IPS-18c (cell line): ENCODE results near the gene PNPLA7.
"Not testable (repeated sequence)": the region's sequence is repeated elsewhere in the genome, so short reads cannot be mapped to it uniquely, and the experiment has no call there.

Source experiments
- H3K4me3 ChIP-seq: 2 replicates; pipeline ENCODE4 v1.7.0; 2013; ENCODE audit warnings: low read depth, mild to moderate bottlenecking, low read length, moderate library complexity; ENCODE audit not compliant: insufficient read depth
- H3K9me3 ChIP-seq: one replicate; pipeline ENCODE4 v1.6.1; 2013; ENCODE audit warnings: mild to moderate bottlenecking, low read length, moderate library complexity; ENCODE audit not compliant: control insufficient read depth, insufficient read depth

Gene PNPLA7

DNA sequence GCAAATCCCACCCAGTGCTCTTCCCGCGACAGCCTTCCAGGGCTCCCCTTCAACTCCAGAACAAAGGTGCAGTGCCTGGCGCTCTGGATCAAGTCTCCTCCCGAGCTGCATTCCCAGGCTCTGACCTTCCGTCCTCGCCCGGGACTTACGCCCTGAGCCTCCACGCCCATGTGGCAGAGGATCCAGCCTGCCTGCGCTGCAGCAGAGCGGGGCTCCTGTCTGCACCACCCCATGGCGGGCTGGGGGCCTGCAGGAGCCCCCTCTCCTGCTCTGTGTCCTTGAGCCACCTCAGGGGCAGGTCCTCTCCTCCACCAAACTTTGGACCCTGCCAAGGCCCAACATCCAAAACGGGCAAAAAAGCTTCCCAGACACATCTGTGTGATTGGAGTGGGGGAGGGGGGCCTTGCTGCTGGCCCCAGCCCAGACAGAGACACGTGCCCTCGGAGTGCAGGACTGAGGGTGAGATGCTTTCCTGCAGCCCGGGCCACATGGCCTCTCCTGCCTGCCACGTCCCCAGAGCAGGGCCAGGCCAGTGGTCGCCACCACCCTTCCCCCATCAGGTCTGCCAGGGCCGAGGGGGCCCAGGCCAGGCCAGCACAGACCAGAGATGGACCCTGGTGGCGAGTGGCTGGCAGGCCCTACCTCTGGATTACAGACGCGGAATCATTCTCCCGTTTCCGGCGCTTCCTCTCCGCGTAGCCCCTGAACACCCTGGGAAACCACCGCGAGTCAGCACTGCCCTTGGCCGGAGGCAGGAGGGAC is 95.4 kb downstream of the PNPLA7 start:
- no peaks in the 10 kb centered on the region for H3K9me3 ChIP-seq
- H3K4me3 ChIP-seq, result peak overlapping the region; percentile 49

DNA sequence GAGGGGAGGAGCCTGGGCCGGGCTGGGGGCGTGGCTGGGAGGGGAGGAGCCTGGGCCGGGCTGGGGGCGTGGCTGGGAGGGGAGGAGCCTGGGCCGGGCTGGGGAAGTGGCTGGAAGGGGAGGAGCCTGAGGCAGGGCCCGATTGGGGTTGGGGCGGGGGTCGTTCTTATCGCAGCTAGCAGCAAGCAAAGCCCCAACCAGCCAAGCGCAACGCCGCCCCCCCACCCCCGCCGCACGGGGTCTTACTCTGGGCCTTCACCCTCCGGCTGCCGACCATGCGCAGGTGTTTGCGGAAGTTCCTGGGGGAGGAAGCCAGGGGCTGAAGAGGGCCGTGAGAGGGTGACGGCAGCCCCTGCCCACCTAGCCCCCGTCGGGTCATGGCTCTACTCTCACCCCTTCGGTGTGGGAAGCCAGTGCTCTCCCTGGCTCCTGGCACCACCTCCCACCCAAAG is 96.0 kb downstream of the PNPLA7 start:
- H3K4me3 ChIP-seq, result peak overlapping the region; percentile 49
- no peaks in the 10 kb centered on the region for H3K9me3 ChIP-seq

DNA sequence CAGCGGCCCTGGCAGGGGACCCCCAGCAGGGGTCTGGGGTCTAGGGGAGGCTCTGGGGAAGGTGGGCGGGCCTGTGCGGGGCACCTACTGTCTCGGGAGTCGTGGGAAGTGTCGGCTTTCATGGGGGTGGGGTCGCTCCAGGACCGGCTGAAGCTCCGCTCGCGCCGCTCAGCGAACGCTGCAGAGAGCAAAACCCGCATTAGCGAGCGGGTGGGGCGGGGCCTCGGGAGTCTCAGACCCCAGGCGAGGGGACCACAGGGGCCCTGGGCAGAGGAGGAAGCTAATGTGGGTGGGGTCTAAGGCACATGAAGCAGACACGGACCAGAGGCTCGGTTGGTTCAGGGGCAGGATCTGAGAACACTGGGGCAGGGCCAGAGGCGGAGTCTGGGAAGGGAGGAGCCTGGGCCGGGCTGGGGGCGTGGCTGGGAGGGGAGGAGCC is 96.5 kb downstream of the PNPLA7 start:
- no peaks in the 10 kb centered on the region for H3K9me3 ChIP-seq
- H3K4me3 ChIP-seq, result peak overlapping the region; percentile 46; the same call in 1 of the 2 replicates

DNA sequence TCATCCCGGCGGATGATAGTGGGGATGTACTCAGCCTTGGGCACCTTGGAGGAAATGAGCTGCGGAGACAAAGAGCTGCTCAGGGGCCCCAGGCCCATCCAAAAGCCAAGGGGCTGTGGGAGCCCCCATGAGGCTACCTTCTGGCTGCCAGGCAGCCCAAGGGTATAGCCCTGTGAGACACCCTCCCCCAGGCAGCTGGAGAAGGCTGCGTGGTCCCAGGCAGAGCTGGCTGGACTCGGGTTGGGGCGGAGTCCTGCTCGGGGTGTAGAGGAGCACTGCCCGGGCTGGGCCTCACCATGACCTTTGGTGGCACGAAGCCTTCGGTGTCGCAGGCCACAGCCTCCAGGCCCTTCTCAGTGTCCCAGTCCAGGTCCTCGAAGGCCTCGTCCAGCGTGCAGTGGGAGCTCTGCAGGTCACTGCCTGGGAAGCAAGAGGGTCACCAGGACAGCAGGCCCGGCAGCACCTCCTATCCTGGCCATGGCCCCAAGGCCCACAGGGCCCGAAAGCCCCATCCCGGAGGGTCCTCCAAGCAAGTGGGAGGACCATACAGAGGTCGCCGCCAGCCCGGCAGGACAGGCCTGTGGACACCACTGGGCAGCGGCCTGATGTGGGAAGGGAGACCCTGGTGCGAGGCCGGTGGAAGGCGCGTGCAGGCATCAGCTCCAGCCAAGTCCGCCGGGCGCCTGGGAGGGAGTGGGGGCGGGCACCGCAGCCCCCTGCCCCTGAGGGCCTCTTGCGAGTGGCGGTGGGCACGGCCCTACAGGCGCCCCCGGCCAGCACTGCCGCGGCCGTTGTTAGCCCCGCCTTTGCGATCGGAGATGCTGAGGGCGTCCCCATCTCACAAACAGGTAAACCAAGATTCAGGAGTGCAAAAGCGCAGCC is 97.2 kb downstream of the PNPLA7 start:
- peak overlapping the region; percentile 46; the same call in 1 of the 2 replicates for H3K4me3 ChIP-seq

DNA sequence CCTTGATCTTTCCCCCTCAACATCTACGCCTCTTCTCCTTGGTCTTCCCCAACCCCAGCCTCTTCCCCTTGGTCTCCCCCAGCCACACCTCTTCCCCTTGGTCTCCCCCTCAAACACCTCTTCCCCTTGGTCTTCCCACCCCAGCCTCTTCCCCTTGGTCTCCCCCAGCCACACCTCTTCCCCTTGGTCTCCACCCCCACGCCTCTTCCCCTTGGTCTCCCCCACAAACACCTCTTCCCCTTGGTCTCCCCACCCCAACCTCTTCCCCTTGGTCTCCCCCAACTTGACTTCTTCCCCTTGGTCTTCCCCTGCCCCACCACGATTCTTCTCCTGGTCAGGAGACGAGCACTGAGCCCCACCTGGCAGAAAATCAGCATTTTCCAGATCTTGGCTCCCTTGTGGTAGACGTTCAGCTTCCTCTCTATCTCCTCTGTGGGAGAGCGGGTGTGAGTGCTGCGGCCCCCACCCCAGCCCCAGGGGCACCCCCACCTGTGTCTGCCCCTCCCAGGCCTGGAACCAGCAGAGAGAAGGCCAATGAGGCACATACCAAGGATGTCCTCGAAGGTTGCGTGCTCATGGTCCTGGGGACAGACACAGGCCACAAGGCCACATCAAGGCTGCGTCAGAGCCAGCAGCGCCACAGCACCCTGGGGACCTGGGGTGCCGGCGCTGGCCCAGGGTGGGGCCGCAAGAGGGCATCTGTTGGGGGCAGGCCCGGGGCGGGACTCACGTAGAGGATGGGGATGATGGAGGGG is 98.0 kb downstream of the PNPLA7 start:
- no peaks in the 10 kb centered on the region for H3K9me3 ChIP-seq
- H3K4me3 ChIP-seq, result no peak overlapping the region

More for the DNA sequence above, 97.2 kb downstream of the PNPLA7 start:
- H3K9me3 ChIP-seq, result no peaks in the 10 kb centered on the region

DNA sequence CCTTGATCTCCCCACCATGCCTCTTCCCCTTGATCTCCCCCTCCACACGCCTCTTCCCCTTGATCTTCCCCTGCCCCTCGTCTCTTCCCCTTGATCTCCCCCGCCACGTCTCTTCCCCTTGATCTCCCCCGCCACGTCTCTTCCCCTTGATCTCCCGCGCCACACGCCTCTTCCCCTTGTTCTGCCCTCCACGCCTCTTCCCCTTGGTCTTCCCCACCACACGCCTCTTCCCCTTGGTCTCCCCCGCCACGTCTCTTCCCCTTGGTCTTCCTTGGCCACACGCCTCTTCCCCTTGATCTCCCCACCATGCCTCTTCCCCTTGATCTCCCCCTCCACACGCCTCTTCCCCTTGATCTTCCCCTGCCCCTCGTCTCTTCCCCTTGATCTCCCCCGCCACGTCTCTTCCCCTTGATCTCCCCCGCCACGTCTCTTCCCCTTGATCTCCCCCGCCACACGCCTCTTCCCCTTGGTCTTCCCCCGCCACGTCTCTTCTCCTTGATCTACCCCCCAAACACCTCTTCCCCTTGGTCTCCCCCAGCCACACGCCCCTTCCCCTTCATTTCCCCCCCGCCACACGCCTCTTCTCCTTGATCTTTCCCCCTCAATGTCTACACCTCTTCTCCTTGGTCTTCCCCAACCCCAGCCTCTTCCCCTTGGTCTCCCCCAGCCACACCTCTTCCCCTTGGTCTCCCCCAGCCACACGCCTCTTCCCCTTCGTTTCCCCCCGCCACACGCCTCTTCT is 98.8 kb downstream of the PNPLA7 start:
- H3K4me3 ChIP-seq, H3K9me3 ChIP-seq: not testable (repeated sequence)

DNA sequence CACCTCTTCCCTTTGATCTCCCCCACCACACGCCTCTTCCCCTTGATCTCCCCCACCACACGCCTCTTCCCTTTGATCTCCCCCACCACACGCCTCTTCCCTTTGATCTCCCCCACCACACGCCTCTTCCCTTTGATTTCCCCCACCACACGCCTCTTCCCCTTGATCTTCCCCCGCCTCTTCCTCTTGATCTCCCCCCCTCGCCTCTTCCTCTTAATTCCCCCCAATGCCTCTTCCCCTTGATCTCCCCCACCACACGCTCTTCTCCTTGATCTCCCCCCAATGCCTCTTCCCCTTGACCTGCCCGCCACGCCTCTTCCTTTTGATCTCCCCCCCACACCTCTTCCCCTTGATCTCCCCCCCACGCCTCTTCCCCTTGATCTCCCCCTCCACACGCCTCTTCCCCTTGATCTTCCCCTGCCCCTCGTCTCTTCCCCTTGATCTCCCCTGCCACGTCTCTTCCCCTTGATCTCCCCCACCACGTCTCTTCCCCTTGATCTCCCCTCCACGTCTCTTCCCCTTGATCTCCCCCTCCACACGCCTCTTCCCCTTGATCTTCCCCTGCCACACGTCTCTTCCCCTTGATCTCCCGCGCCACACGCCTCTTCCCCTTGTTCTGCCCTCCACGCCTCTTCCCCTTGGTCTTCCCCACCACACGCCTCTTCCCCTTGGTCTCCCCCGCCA is 99.5 kb downstream of the PNPLA7 start:
- H3K9me3 ChIP-seq, H3K4me3 ChIP-seq: not testable (repeated sequence)

DNA sequence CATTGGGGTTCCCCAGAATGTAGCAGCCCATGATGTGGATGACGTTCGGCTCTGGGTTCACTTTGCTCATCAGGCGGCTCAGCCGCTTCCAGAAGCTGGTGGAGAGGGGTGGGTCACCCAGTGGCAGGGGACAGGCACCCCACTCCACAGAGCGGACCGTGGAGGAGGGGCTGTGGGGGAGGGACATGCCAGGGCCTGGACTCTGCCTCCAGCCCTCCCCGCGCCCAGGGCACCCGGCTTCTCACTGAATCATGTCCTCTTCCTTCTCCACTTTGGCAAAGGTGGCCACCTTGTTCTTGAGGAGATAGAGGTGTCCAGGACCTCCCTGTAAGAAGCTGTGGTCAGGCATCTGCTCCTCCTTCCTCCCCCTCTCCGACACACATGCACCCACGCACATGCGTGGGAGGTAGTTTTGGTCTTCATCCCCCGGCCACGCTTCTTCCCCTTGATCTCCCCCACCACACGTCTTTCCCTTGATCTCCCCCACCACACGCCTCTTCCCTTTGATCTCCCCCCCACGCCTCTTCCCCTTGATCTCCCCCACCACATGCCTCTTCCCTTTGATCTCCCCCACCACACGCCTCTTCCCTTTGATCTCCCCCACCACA is 100.2 kb downstream of the PNPLA7 start:
- Histone ChIP-seq H3K4me3 (no peak overlapping the region), H3K9me3 (no peaks in the 10 kb centered on the region)

DNA sequence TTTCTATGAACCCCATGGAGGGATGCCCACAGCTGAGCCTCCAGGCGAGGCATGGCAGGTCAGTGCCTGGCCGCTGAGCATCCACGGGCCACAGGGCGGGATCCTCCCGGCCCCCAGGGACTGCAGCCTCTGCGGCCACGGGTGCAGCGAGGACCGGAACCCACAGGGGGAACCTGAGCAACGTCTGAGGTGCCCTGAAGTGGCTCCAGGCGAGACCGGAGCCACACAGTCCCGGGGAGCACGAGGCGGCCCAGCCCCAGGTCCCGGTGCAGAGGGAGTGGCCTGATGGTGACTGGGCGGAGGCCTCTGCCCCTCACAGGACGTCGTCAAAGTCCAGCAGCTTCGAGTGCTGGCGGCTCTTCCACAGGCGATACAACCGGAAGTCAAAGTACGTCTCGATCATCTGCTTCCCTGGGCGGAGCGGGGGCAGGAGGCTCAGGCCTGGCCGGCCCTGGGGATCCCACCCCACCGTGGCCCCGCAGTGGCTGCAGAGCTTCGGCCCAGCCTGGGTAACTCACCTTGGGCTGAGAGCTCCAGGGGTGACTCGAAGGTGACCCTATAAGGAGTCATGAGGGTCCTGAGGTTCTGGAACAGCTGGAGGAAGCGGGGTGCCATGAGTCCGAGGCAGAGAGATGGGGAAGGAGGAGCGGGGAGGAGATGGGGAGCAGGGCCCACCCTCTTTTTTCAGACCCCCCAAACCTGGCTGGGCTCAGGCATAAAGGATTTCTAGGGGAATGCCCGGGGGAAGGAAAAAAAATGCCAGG is 100.9 kb downstream of the PNPLA7 start:
- Histone ChIP-seq H3K4me3 (no peak overlapping the region), H3K9me3 (no peaks in the 10 kb centered on the region)

DNA sequence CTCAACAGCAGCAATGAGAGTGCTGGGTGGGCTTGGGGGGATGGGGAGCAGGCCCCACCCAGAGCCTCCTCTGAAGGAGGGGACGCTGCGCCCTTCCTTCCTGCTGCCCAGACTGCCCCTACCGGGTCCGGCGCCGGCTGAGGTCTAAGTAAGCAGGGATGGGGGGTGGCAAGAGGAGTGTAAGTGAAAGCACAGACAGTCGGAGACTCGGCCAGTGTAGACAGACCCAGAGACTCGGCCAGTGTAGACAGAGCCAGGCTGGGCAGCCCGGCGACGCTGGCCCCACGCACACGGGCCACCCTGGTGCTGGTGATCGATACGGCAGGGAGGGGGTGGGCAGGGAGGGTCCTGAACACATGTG is 101.6 kb downstream of the PNPLA7 start:
- Histone ChIP-seq H3K9me3 (no peaks in the 10 kb centered on the region), H3K4me3 (no peak overlapping the region)

DNA sequence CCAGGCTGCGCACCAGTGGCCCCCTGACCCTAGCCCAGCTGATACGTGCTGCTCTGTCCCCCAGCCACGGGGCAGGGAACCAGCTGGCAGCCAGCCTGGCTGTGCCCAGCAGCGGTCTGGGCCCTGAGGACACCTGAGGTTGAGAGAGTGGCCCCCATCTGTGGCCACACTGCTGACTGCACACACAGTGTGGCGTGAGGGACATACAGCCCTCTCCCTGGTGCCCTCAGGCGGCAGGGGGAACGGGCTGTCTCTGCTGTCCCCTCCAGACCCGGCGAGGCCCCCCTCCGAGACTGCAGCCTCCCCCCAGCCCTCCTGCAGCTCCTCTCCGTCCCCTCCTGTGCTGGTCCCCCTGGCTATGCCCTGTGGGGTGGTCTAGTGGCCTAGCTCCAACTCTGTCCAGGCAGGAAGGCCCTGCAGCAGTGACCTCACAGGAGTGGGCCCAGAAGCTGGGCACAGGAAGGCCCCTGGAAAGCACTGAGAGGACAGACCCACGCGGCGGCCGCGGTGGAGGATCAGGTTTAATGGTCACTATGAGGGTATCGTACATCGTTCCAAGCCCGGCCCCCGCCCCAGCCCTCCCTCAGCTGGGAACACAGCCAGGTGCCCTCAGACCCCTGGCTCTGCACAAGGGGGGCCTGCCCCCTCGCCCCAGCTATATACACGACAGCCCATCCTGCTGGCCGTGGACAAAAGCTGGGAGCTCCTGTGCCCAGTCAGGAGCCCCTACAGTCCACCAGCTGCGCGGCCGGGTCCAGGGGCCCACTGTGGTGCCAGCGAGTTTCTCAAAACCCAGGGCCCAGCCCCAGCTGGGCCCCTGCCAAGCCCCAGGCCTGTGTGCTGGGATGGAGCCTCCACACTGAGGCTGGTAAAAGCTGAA is 102.2 kb downstream of the PNPLA7 start:
- no peaks in the 10 kb centered on the region for H3K9me3 ChIP-seq
- H3K4me3 ChIP-seq, result no peak overlapping the region

DNA sequence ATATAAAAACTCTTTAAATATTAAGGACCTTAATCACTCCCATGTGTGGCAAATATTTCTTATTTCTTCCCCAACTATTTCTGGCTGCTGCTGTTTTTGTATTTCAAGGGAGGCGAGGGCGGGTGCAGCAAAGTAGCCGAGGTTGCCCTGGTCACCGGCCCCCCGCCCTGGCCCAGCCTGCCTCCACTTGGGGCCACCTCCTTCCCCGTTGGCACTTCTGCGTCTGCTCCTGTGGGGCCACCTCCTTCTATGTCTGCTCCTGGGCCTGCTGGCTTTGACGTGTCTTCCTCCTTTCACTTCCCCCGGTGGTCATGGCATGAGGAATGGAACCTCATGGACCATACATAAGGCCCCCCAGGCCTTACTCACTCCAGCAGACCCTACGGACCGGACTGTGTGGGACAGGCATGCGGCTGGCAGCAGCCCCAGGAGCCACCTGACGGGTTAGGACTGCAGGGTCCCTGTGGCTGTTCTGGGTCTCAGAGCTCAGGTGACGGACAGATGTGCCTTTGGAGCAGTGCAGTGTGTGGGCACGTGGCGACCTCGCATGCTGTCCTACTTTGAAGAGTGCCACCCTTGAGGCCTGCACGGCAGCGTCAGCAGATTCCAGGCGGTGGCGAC is 103.2 kb downstream of the PNPLA7 start:
- Histone ChIP-seq H3K9me3 (no peaks in the 10 kb centered on the region), H3K4me3 (no peak overlapping the region)

DNA sequence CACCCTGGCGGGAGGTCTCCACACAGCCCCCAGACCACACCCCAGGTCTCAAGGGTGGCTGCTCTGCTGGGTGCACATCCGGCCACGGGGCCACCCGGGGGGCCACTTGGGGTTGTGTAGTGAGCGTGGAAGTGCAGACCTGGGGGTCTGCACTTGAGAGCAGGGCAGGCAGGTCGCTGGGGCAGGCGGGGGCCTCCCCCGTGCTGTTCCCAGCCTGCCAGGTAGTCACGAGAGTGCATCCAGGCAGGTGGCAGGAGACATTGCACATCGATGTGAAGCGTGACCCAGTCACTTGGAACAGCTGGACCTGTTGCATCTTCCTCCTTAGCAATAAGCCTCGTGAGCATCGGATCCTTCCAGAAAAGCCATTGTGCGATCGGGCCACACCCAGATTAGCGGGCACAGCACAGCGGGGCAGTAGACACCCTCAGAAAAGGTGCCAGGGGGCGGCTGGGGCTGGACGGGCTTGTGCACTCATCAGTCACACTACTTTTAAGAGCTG is 104.2 kb downstream of the PNPLA7 start:
- Histone ChIP-seq H3K4me3 (no peak overlapping the region; the same call in 1 of the 2 replicates), H3K9me3 (no peaks in the 10 kb centered on the region)

DNA sequence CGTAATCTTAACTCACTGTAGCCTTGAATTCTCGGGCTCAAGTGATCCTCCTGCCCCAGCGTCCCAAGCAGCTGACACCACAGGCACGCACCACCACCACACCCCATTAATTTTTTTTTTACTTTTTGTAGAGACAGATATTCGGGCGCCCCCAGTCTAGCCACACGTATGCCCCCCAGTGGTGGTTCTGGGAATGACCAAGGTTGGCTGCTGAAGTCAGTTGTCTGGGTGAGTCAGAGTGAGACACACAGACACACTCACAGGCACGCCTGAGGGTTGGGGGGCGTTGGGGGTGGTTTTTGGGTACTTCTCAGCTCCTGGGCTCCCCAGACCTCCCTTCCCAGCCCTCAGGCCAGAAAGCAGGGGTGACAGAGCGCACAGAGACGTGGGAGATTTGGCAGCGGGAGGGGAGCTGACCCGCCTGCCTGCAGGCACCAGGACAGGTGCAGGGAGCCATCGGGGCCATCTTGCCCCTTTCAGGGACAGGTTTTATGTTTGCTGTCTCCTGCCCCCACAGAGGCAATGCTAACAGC is 104.9 kb downstream of the PNPLA7 start:
- H3K9me3 ChIP-seq, result no peaks in the 10 kb centered on the region
- H3K4me3 ChIP-seq, result no peak overlapping the region; the same call in 1 of the 2 replicates
